ENCODE measurements around the gene LGALS13.
"Not testable (repeated sequence)": the region's sequence is repeated elsewhere in the genome, so short reads cannot be mapped to it uniquely, and the experiment has no call there.

The LGALS13 gene

GRCh38 chr19:39617745-39618144, 15.4 kb downstream of the LGALS13 start:
- no peak for DNase-seq (ENCODE audit: low read depth in 2 of 2)

GRCh38 chr19:39623946-39624345, 21.6 kb downstream of the LGALS13 start:
- no peak for DNase-seq (ENCODE audit: low read depth in 2 of 2)

GRCh38 chr19:39627631-39628030, 25.3 kb downstream of the LGALS13 start:
- not testable (repeated sequence) for DNase-seq (ENCODE audit: low read depth in 2 of 2)

- no peak for DNase-seq (ENCODE audit: low read depth in 2 of 2)
Observed at GRCh38 chr19:39631178-39631577, 28.9 kb downstream of the LGALS13 start.

GRCh38 chr19:39631626-39632025, 29.3 kb downstream of the LGALS13 start:
- no peak for DNase-seq (ENCODE audit: low read depth in 2 of 2)

- DNase-seq (ENCODE audit: low read depth in 2 of 2): no peak
Observed at GRCh38 chr19:39637891-39638290, 35.6 kb downstream of the LGALS13 start.

GRCh38 chr19:39641773-39642172, 39.4 kb downstream of the LGALS13 start:
- no peak for DNase-seq (ENCODE audit: low read depth in 2 of 2)

- no peak for DNase-seq (ENCODE audit: low read depth in 2 of 2)
Observed at GRCh38 chr19:39643591-39643990, 41.3 kb downstream of the LGALS13 start.

GRCh38 chr19:39645800-39646411, 43.6 kb downstream of the LGALS13 start:
- no peak for DNase-seq (ENCODE audit: low read depth in 2 of 2)

GRCh38 chr19:39647918-39648317, 45.6 kb downstream of the LGALS13 start:
- DNase-seq (ENCODE audit: low read depth in 2 of 2): no peak

GRCh38 chr19:39655613-39656012, 53.3 kb downstream of the LGALS13 start, which contains the start of gene LGALS16:
LGALS16 (plus strand) TSS chr19:39655913; CDS start chr19:39655962, 49 bp downstream.
- DNase-seq (ENCODE audit: low read depth in 2 of 2): no peak
